Loucy (cell line): ENCODE data around the gene DAG1.

Source experiments
- H2AFZ ChIP-seq: fragments of 200-600 bp; sonication (generic); 2 replicates; pipeline ENCODE4 v1.6.0; 2016; ENCODE audit warnings: antibody characterized with exemption, mild to moderate bottlenecking, low read length, moderate library complexity
- H3F3A ChIP-seq: fragments of 200-600 bp; 2 replicates; pipeline ENCODE4 v1.6.0; 2016; ENCODE audit warnings: antibody characterized with exemption, low read depth, mild to moderate bottlenecking
- H3K27me3 ChIP-seq: fragments of 200-600 bp; sonication (generic); 2 replicates; pipeline ENCODE4 v1.6.1; 2014; ENCODE audit warnings: low read length, mild to moderate bottlenecking; ENCODE audit not compliant: insufficient read depth, poor library complexity, severe bottlenecking
- H3K36me3 ChIP-seq: fragments of 200-600 bp; sonication (generic); 2 replicates; pipeline ENCODE4 v1.6.1; 2016; ENCODE audit warnings: low read length; ENCODE audit not compliant: insufficient read depth
- H3K4me1 ChIP-seq: fragments of 200-600 bp; sonication (generic); 2 replicates; pipeline ENCODE4 v1.5.1; 2014; ENCODE audit warnings: low read length, mild to moderate bottlenecking; ENCODE audit not compliant: insufficient read depth, poor library complexity, severe bottlenecking
- H3K4me2 ChIP-seq: fragments of 200-600 bp; sonication (generic); 2 replicates; pipeline ENCODE4 v1.6.0; 2014; ENCODE audit warnings: antibody characterized with exemption, low read length, low read depth, mild to moderate bottlenecking; ENCODE audit not compliant: poor library complexity, severe bottlenecking
- H3K4me3 ChIP-seq: fragments of 200-600 bp; sonication (generic); 2 replicates; pipeline ENCODE4 v1.5.1; 2014; ENCODE audit warnings: low read length, mild to moderate bottlenecking, mixed read lengths; ENCODE audit not compliant: poor library complexity, severe bottlenecking
- H3K79me2 ChIP-seq: fragments of 200-600 bp; sonication (generic); 2 replicates; pipeline ENCODE4 v1.6.1; 2014; ENCODE audit warnings: low read length; ENCODE audit not compliant: insufficient read depth
- H3K9ac ChIP-seq: fragments of 200-600 bp; sonication (generic); 2 replicates; pipeline ENCODE4 v1.6.0; 2014; ENCODE audit warnings: mild to moderate bottlenecking, low read depth, low read length, moderate library complexity; ENCODE audit not compliant: poor library complexity, severe bottlenecking
- H3K9me2 ChIP-seq: fragments of 200-600 bp; sonication (generic); replicated peaks from 2 replicates; pipeline ENCODE4 v1.6.1; 2016; ENCODE audit warnings: low read depth, low read length, mixed read lengths
- H3K9me3 ChIP-seq: fragments of 200-600 bp; sonication (generic); 2 replicates; pipeline ENCODE4 v1.6.1; 2014; ENCODE audit warnings: mild to moderate bottlenecking, antibody characterized with exemption, low read length, low read depth; ENCODE audit not compliant: insufficient read depth
- H4K20me1 ChIP-seq: fragments of 200-600 bp; sonication (generic); 2 replicates; pipeline ENCODE4 v1.6.0; 2014; ENCODE audit warnings: antibody characterized with exemption, low read length, mild to moderate bottlenecking; ENCODE audit not compliant: insufficient read depth, poor library complexity, severe bottlenecking
- EZH2phosphoT487 ChIP-seq: fragments of 200-600 bp; IDR thresholded peaks from 2 replicates; pipeline ENCODE4 v1.6.1; 2018; ENCODE audit warnings: antibody characterized with exemption, mild to moderate bottlenecking, moderate library complexity, borderline replicate concordance
- TF ChIP-seq, protein P1 (sequence below): fragments of 200-600 bp; sonication (generic); conservative IDR thresholded peaks from 2 replicates; pipeline ENCODE4 v1.5.1; 2014; ENCODE audit warnings: mild to moderate bottlenecking, antibody characterized with exemption, low read length

The DAG1 gene

DNA sequence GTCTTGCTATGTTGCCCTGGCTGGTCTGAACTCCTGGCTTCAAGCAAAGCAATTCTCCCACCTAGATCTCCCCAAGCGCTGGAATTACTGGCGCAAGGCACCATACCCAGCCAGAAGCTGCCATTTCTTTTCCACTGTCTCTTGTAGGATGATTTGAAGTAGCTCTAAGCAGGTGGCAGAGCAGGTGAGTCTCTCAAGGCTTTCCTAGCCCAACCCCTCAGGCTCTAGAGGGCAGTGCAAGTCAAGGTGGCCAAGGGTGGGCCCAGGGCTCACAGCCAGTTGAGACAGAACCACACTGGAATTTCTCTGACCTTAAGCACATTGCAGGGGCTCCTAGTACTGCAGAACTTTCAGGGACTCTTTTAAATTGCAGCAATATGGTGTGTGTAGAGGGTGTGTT, 15.6 kb upstream of the DAG1 start:
- no peak overlapping the region for H2AFZ ChIP-seq
- H3K27me3 ChIP-seq, result no peaks in the 10 kb centered on the region
- no peaks in the 10 kb centered on the region for H3K9me3 ChIP-seq
- H3F3A ChIP-seq, result no peaks in the 10 kb centered on the region
- no peak overlapping the region for H3K9ac ChIP-seq
- no peak for TF ChIP-seq EZH2phosphoT487
- TF ChIP-seq, protein P1, sequence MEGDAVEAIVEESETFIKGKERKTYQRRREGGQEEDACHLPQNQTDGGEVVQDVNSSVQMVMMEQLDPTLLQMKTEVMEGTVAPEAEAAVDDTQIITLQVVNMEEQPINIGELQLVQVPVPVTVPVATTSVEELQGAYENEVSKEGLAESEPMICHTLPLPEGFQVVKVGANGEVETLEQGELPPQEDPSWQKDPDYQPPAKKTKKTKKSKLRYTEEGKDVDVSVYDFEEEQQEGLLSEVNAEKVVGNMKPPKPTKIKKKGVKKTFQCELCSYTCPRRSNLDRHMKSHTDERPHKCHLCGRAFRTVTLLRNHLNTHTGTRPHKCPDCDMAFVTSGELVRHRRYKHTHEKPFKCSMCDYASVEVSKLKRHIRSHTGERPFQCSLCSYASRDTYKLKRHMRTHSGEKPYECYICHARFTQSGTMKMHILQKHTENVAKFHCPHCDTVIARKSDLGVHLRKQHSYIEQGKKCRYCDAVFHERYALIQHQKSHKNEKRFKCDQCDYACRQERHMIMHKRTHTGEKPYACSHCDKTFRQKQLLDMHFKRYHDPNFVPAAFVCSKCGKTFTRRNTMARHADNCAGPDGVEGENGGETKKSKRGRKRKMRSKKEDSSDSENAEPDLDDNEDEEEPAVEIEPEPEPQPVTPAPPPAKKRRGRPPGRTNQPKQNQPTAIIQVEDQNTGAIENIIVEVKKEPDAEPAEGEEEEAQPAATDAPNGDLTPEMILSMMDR, result peak; percentile 56
- H3K36me3 ChIP-seq, result no peaks in the 10 kb centered on the region
- H3K4me1 ChIP-seq, result no peaks in the 10 kb centered on the region
- no peak overlapping the region for H3K4me2 ChIP-seq
- H3K9me2 ChIP-seq, result no peaks in the 10 kb centered on the region
- no peak overlapping the region for H3K4me3 ChIP-seq
- H3K79me2 ChIP-seq, result no peaks in the 10 kb centered on the region
- H4K20me1 ChIP-seq, result no peaks in the 10 kb centered on the region

DNA sequence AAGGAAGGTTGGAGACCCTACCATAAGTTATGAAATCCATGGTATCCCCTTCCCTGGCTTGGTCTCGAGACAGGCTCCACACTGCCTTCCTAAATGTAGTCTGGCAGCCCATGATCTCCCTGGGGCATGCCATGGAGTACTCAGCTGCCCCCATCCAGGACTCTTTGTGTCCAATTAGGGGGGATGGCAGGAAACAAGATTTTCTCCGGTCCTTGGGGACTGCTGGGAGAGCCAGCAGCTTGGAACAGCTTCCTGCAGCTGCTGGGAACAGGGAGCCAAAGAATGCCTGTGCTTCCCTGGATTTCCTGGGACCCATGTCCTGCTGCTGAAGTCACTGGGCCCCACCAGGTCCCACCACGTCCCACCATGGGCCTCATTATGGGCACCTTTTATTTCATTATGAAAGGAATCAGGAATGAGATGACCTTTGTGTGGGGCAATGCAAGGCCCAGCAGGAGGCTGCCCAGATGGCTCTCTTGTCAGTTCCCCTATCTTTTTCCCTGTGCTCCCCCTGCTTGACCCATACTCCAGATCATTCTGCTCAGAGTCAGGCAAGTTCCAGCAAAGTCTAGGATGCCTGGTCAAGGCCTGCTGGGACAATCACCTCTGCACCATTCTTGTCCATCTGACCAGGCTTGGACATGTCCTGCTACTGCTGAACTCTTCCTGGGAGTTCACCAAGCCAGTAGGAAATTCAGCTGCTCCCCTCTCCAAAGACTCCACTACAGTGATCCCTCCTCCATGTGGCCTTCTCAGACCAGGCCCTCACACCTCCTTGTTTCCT, 15.0 kb upstream of the DAG1 start:
- H2AFZ ChIP-seq, result no peak overlapping the region
- H3K9ac ChIP-seq, result no peak overlapping the region
- H3K9me2 ChIP-seq, result no peaks in the 10 kb centered on the region
- H3K4me1 ChIP-seq, result no peaks in the 10 kb centered on the region
- no peaks in the 10 kb centered on the region for H3K9me3 ChIP-seq
- no peaks in the 10 kb centered on the region for H3K79me2 ChIP-seq
- H3K27me3 ChIP-seq, result no peaks in the 10 kb centered on the region
- no peaks in the 10 kb centered on the region for H3F3A ChIP-seq
- no peaks in the 10 kb centered on the region for H3K36me3 ChIP-seq
- TF ChIP-seq EZH2phosphoT487, result no peak
- TF ChIP-seq, protein P1, result no peak
- no peak overlapping the region for H3K4me2 ChIP-seq
- H4K20me1 ChIP-seq, result no peaks in the 10 kb centered on the region
- H3K4me3 ChIP-seq, result no peak overlapping the region

DNA sequence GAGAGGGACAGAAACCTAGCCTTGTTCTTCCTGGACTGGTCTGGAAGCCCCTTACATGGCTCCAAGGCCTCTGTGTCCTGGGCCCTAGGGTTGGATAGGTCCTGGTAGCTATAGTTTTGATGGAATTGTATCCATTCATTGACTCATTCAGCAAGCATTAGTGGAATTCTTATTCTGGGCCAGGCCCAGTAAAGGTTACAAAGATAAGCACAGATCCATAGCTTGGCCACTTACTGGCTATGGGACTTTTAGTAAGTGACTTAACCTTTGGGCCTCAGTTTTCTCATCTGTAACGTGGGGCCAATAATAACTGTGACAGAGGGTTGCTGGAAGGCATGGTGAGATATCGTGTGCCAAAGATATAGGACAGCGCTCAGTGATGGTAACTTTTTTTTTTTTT, 13.6 kb upstream of the DAG1 start:
- Histone ChIP-seq H2AFZ (no peak overlapping the region), H3K79me2 (no peaks in the 10 kb centered on the region), H4K20me1 (no peaks in the 10 kb centered on the region), H3K27me3 (no peaks in the 10 kb centered on the region), H3F3A (no peaks in the 10 kb centered on the region), H3K9me2 (no peaks in the 10 kb centered on the region), H3K4me1 (no peaks in the 10 kb centered on the region), H3K4me2 (no peak overlapping the region), H3K4me3 (no peak overlapping the region), H3K9me3 (no peaks in the 10 kb centered on the region), H3K36me3 (no peaks in the 10 kb centered on the region), H3K9ac (no peak overlapping the region)
- TF ChIP-seq EZH2phosphoT487, result no peak
- TF ChIP-seq, protein P1, result no peak
